Hepatocyte (in vitro differentiated cells): ENCODE measurements around the gene INSR.

ENCODE experiments used
- EZH2 ChIP-seq: fragments of 200-600 bp; sonication (generic); IDR thresholded peaks from 2 replicates; pipeline ENCODE4 v1.6.1; 2016; ENCODE audit warnings: antibody characterized with exemption, mild to moderate bottlenecking, borderline replicate concordance
- EZH2phosphoT487 ChIP-seq: fragments of 200-600 bp; sonication (generic); IDR thresholded peaks from one replicate; pipeline ENCODE4 v1.6.1; 2018; ENCODE audit warnings: antibody characterized with exemption, mild to moderate bottlenecking, low read depth, moderate library complexity; ENCODE audit not compliant: unreplicated experiment, severe bottlenecking
- TF ChIP-seq, protein P1 (sequence below): fragments of 200-600 bp; sonication (generic); IDR thresholded peaks from 2 replicates; pipeline ENCODE4 v1.5.1; 2016; ENCODE audit warnings: antibody characterized with exemption, mild to moderate bottlenecking; ENCODE audit not compliant: poor library complexity

- TF ChIP-seq, protein P1, sequence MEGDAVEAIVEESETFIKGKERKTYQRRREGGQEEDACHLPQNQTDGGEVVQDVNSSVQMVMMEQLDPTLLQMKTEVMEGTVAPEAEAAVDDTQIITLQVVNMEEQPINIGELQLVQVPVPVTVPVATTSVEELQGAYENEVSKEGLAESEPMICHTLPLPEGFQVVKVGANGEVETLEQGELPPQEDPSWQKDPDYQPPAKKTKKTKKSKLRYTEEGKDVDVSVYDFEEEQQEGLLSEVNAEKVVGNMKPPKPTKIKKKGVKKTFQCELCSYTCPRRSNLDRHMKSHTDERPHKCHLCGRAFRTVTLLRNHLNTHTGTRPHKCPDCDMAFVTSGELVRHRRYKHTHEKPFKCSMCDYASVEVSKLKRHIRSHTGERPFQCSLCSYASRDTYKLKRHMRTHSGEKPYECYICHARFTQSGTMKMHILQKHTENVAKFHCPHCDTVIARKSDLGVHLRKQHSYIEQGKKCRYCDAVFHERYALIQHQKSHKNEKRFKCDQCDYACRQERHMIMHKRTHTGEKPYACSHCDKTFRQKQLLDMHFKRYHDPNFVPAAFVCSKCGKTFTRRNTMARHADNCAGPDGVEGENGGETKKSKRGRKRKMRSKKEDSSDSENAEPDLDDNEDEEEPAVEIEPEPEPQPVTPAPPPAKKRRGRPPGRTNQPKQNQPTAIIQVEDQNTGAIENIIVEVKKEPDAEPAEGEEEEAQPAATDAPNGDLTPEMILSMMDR, result no peak
- TF ChIP-seq EZH2 (no peak), EZH2phosphoT487 (no peak)
Measured at GRCh38 chr19:7069904-7070226, 224.3 kb downstream of the INSR start.
